NCI-H748 treated with DMSO at 0.1 percent for 48 hours (cell line): ENCODE data around the gene TEX22.

ENCODE experiments used
- DNase-seq: peaks from one replicate; lab custom pipeline; 2025; lab: John Stamatoyannopoulos, UW

The TEX22 gene

DNA sequence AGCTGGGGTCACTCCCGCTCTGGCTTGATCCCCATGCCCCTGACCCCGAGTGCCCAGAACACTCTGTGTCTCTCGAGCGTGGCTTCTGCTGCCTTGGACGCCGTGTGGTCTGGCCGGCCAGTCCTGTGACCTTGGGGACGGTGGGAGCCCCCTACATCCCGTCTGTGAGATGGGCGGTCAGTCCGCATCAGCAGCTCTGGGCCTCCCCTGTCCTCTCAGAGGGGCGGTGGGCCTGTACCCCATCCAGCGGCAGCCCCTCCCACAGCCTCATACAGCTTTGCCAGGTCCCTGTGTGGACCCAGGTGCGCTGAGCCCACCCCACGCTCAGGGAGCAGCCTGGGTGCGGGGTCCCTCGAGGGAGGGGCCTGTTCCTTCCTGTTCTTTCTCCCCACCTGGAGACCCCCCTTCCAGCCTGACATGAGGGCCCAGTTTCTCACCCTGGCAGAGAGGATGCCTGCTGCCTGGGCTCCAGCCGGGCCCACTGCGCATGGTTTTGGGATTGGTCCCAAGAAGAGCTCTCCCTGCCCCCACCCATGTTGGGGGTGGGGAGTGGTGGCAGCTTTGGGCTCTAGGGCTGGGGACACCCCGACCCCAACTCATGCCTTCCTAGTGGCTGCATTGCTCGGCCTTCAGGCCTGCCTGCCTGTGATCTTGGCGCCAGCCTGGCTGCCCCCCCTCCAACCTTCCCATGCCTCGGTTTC is 22.8 kb downstream of the TEX22 start:
- no peak for DNase-seq

DNA sequence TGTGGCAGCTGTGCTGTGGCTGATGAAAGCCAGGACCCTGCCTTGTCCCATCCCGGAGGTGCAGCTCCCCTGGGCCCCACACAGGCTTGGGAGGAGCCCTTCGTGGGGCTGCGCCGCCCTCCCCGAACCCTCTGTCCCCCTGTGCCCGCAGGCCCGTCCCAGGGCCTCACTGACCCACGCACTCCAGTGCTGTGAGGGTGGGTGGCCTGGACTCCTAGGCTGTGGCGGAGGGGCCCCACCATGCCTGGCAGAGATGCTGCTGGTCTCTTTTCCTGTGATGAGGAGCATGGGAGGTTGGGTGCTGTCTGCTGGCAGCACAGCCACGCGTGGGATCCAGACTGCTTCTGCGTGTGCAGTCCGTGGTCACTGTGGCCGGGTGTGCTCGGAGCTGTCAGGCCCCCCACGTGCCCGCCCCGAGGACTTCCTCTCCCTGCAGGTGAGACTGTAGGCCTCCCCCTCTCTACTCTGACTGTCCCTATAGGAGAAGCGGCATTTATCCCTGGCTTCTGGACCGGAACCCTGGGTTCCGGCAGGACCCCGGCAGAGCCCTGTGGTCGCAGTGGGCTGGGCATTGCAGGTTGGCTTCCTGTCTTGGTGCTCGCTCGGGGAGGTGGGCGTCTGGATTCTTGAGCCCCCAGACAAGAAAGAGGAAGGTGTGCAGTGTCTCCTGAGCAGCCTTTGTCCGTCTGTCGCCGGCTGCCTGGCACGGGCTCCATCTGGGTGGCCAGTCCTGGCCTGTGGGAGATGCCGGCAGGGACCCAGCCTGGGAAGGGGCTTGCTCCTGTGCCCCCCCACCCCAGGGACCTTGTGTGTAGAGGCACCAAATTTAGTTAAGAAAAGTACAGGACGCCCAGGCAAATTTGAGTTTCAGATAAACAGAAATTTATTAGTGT is 23.6 kb downstream of the TEX22 start:
- DNase-seq = no peak

DNA sequence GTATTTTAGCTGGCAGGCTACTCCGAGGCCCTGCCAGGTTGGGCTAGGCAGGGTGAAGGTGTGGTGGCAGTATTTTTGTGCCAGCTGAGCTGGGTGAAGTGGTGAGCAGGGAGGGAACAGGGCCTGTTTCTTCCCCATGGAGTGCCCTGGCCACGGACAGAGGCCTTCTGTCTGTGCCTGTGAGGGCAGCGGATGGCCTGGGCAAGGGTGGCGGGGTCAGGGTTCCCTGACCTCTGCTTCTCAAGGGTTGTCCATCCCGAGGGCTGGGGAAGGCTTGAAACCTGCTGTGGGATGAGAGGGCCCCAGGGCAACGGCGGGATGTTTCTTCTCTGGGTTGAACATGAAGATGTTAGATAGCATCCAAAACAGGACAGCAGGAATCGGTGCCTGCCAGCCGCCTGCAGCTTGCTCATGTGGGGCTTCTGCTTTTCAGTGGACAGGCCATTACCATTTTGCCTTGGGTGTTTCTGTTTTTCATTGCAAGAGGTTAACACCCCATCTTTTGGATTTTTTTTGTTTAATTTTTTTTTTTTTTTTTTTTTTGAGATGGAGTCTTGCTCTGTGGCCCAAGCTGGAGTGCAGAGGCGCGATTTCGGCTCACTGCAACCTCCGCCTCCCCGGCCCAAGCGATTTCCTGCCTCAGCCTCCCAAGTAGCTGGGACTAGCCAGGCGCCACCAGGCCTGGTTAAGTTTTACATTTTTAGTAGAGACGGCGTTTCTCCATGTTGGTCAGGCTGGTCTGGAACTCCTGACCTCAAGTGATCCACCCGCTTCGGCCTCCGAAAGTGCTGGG is 24.6 kb downstream of the TEX22 start:
- DNase-seq = no peak

DNA sequence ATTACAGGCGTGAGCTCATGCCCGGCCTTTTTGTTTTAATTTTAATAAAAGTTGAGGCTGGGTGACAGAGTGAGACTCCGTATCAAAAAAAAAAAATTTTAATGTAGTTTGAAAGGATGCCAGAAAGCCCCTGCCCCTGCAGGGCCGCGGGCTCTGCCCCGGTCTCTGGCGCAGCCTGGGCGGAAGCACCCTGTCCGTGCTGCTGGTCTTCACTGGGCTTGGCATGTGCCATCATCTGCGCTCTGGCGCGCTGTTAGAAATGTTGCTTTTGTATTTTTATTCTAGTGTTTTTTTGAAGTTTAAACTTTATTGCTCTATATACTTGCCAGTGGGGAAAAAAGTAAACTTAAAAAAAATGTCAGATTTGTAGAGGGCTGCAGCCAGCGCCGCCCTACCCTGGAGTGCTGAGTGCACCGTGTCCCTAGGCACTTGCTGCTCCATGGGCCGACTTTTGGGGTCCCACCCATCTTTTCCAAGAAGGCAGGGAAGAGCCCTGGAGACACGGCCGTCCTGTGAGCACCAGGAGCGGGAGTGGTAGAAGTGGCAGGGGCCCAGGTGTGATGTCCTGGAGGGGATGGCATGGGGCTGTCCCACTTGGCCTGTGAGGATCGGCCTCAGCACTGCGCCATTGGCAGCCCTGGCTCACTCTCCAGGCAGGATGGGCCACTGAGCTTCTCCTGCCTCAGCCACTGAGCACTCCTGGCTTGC is 25.3 kb downstream of the TEX22 start:
- DNase-seq = no peak

DNA sequence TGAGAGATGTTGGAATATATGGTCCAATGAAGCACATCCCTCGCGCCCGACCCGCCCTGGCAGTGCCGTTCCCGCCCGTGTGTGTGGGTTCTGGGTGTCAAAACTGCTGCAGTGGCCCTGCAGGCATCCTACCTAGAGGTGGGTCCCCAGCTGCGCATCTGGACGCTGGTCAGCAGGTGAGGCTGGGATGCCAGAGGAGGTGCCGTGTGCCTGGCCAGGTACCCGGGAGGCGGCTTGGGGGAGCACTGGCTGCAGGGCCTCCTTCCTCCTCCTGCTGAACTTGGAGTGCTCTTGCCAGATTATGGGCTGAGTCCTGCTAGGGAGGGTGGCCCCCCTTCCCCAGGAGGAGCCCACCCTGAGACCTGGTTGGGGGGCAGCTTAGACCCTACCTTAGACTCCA is 26.5 kb downstream of the TEX22 start:
- no peak for DNase-seq

DNA sequence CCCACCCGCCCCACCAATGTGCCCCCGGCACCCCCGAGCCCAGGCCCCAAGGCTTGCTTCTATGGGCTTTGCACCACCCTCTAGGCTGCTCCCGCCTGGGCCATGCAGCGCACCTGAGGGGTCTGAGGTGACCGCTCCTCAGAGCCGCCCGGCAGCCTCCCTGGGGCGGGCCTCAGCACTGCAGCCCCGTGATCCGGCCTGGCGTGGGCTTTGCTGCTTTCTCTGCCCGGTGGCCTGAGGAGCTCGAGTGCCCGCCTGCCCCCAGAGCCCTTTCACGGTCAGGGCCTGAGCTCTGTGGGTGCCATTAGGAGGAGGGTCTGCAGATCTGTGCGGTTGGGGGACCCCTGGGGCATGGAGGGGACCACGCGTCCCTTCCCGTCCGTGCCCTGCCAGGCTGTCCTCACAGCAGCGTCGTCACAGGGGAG is 27.5 kb downstream of the TEX22 start:
- DNase-seq = no peak

DNA sequence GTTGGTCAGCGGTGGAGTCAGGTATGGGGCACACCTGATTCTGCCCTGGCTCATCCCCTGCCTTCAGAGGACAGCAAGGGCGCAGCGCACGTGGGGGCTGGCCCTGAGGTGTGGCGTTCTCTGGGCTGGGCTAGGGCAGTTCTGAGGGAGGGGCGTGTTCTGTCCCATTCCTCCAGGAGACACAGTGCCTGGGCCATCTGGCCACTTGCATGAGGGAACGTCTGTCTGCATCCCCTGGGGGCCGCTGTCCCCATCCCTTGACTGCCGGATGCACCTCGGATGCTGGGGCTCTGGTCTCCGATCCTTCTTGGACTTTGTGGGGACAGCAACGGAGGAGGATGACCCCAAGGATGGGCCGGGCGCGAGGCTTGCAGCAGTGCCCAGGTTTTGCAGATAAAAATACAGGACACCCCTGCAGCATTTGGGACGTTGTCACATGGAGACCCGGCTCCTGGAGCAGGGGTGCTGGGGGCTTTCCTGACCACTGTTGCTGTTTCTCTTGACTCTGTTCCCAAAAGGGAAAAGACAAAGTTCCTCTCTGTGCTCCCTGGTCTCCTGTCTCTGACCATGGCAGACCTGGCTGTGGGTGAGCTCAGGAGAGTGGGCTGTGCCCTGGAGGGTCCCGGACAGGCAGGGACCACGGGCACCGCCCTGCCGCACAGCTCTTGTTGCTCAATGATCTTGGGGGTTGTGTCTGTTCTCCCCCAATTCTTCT is 28.2 kb downstream of the TEX22 start:
- DNase-seq = no peak

DNA sequence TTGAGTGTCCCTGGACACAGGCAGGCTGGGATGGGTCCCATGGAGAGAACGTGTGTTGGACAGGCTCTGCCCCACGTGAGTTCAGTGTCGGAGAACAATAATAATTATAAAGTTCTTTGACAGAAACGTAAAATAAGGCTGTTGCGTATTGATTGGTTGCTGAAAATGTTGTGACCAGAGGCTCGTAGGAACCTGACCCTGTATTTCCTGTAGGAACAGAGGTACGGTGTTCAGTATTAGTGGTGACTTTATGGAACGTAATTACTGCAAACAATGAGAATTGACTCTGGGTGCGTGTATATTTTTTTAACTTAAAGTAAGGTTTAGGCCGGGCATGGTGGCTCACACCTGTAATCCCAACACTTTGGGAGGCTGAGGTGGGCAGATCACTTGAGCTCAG is 29.1 kb downstream of the TEX22 start:
- no peak for DNase-seq

DNA sequence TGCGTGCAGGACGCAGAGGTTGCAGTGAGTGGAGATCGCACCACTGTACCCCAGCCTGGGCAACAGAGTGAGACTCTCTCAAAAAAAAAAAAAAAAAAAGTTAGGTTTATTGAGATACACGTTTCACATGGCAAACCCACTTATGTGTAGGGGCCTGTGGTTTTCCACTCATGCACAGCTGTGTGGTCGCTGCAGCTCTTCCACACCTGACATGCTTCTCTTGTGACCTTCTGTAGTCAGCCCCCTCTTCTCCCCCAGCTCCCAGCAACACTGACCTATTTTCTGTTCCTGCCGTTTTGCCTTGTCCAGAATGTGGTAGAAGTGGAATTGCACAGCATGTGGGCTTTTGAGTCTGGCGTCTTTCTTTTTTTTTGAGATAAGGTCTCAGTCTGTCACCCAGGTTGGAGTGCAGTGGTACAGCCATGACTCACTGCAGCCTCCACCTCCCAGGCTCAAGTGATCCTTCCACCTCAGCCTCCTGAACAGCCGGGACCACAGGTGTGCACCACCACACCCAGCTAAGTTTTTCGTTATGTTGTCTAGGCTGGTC is 29.7 kb downstream of the TEX22 start:
- DNase-seq = no peak

DNA sequence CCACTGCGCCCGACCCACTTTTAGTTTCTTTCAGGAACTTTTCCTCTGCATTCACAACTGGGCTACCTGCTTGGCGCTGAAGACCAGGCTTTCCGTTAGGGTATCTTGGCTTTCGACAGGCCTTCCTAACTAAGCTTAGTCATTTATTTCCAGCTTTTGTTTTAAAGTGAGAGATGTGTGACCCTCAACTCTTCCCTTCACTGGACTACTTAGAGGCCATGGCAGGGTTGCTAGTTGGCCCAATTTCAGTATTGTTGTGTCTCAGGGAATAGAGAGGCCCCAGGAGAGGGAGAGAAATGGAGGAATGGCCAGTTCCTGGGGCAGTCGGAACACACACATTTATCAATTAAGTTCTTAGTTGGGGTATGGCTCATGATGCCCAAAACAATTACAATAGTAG is 31.7 kb downstream of the TEX22 start:
- DNase-seq = no peak

DNA sequence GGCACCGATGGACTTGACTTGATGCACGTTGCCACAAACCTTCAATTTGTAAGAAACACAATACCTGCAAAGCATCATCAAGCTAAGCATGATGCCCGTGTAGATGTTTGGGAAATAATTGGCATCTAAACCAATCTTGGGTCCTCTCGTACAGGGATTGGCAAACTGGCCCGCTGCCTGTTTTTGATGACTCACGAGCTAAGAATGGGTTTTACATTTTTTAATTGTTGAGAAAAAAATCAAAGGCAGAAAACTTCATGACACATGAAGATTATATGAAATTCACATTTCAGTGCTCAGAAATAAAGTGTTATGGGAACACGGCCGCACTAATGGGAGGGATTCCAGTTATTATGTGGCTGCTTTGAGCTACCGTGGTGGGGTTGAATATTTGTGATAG is 32.2 kb downstream of the TEX22 start:
- DNase-seq = no peak

DNA sequence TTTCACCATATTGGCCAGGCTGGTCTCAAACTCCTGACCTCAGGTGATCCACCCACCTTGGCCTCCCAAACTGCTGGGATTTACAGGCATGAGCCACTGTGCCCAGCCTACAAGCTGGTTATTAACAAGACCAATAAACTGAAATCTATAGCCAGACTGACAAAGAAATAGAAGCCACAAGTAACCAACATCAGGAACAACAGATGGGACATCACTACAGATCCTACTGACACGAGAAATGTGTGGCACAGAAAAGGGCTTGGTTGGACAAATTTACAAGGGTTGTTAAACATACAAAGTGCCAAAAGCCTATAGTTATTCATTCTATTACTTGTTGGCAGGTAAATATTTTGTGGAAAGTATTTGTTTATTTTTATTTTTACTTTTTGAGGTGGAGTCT is 32.9 kb downstream of the TEX22 start:
- no peak for DNase-seq

DNA sequence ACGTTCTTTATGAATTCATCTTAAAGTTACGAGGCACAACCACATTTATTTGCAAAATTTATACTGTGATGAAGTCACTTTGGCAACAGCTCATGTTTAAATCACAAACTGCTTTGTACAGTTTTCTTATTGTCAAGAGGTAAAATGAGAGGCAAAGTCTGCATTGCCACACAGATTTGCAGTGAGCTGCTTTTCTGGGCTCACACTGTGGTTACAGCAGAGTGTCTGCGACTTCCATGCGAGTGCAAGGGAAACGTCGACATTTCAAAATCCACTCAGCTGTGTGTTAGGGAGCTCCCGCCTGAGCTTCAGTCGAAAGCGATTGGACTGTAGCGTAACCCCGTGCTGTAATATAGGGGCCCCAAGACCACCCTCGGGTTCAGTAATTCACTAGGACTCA is 34.3 kb downstream of the TEX22 start:
- DNase-seq = no peak

DNA sequence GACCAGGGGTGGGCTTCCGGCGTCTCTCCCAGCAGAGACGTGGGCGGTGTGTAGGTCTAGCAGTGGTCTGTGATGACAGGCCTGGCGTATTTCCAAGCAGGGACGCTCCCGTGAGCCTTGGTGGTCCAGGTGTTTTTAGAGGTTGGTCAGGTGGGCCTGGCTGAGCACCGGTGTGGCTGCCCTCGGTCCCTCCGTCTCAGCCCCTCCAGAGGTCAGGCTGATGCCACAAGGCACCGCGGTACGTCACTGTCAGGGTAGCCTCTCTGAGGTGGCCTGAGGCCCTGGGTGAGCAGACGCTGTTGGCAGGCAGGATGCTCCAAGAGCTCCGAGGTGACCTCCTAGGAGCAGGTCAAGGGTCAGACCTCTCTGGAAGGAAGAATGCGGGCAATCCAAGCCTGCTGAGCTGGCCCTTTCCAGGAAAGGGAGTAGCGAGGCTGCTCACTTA is 34.8 kb downstream of the TEX22 start:
- DNase-seq = no peak

DNA sequence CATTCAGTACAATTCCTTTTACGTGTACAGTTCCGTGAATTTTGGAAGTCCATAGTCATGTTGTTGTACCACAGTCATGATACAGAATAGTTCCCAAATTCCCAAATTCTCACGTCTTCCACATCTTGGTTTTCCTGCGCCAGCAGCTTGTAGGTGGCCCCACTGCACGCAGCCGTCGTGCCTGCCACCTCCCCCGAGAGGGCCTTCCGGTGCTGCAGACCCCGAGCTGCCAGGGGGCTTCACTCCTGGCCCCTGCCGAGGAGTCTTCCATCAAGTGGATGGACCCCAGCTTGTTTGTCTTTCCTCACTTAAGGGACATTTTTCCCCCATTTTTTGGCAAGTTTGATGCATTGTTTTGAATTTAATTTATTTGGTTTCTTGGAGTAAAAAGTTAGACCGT is 38.1 kb downstream of the TEX22 start:
- no peak for DNase-seq

DNA sequence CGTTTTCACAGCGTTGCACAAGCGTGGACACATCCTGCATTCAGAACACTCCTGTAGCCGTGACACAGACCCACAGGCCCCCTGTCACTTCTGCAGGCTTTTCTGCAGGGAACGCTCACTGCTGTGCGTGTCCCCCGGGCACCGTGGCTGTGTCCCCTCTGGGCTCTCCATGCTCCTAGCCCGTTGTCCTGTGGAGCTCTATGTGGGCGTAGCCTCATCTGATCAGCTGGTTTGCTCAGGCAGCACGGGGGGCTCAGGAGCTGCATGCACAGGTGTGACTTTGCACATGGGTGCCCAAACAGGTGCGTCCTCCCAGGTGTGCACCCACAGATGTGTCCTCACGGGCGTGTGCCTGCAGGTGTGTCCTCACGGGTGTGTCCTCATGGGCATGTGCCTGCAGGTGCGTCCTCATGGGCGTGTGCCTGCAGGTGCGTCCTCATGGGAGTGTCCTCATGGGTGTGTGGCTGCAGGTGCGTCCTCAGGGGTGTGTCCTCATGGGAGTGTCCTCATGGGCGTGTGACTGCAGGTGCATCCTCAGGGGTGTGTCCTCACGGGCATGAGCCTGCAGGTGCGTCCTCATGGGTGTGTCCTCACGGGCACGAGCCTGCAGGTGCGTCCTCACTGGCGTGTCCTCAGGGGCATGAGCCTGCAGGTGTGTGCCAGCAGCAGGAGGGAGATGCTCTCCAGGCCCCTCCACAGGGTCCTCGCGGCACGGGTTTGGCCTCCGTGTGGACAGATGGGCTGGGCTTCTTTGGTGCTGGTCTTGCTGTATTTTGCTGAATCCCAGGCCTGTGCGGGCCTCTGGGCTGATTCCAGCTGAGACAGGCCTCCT is 38.8 kb downstream of the TEX22 start:
- peak; percentile 96 for DNase-seq

DNA sequence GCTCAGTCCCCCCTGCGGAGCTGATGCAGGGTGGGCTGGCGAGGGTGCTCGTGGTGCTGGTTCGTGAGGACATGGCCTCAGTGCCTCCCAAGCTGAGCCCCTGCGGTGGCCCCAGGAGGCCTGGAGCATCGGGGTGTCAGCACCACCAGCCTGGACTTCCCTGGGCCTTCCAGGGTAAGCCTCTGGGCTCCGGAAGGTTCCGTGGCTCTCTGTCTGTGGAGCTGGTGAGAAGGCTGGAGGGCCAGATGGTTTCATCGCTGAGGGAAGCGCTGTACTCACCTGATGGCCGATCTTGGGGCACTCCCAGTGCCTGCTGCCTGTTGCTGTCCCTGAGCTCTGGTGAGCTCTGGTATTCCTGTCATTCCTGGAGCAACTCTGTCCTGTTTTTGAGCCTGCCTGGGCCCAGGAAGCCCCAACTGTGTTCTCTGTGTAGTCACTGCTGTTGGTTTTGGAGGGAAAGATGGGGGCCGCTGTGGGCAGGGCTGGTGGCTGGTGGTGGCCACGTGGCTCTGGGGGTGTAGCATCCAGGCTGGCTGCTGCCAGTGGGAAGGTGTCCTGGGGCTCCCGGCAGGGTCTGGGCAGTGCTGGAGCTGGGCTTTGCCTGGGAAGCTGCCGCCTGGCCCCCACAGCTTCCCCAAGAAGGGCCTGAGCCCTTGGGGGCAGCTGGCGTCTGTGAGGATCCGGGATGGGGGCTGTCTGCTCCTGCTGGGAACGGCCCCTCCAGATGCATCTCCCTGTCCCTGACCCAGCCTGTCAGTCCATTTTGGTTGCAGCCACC is 39.6 kb downstream of the TEX22 start:
- no peak for DNase-seq

DNA sequence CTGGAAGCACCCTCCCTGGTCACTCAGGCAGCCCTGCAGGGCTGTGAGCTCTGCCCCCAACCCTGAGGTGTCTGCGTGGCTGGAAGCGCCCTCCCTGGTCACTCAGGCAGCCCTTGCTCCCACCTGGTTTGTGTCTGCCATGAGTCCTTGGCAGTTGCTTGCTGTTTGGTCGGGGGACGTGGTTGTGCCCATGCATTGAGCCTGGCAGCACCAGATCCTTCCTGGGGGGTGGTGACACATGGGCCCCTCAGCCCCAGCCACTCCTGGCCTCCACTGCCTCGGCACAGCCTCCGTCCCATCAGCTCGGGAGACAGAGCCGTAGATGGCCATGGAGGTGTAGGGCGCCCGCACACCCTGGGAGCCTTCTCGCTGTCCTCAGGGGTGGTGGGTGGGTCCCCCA is 40.8 kb downstream of the TEX22 start:
- DNase-seq = no peak
